Measurements from ENCODE around the gene ADGRB3. TPM values are rescaled to one million over a fixed set of nuclear protein-coding genes. Genes with fewer than 3 reads are reported as not detected.

The ADGRB3 gene
- total and polyA plus RNA-seq, 2 donors (not counting 3 experiments of a cell fraction or from before 2014, with no cell fraction given): not detected

DNA sequence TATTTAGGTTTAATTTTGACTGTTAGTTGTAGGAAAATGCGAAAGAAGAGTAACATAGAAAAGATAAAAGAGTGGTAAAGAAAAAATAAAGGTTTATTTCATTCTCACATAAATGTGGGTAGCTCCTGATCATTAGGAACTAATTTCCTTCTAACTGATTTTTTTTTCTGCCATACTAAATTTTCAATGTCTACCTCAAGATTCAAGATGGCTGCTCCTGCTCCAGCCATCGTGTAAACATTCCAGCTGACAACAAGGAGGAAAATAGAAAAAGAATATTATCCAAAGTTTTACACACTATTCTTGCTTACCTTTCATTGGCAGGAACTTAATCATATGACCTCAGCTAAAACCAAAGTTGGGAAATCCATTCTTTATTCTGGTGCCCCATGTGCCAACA, 673.5 kb downstream of the ADGRB3 start:
- Histone ChIP-seq H4K20me1 (replicated peaks; ENCODE audit: control insufficient read depth, extremely low read depth, insufficient read depth, low read length) (no peaks in the 10 kb centered on the region), H3K9ac (replicated peaks; ENCODE audit: extremely low read depth, insufficient read depth, low read length) (no peak overlapping the region), H3K79me2 (ENCODE audit: control insufficient read depth, insufficient read depth, low read length) (no peaks in the 10 kb centered on the region), H3K4me3 (replicated peaks in 1 of 3; ENCODE audit: insufficient read depth in 1 of 3, low read depth in 1 of 3, low read length in 3 of 3) (no peak overlapping the region), H3K4me2 (ENCODE audit: insufficient read depth, low read length) (no peak overlapping the region), H3K4me1 (ENCODE audit: control insufficient read depth, extremely low read depth, insufficient read depth, low read length) (no peaks in the 10 kb centered on the region), H3K9me1 (replicated peaks; ENCODE audit: control insufficient read depth, extremely low read depth, insufficient read depth, low read length) (no peaks in the 10 kb centered on the region), H3K36me3 (ENCODE audit: control insufficient read depth in 2 of 2, extremely low read depth in 1 of 2, insufficient read depth in 2 of 2, low read length in 2 of 2) (no peaks in the 10 kb centered on the region), H3K9me3 (replicated peaks; ENCODE audit: control insufficient read depth, insufficient read depth, low read length) (no peaks in the 10 kb centered on the region), H2AFZ (ENCODE audit: low read depth, low read length) (no peak overlapping the region), H3K27me3 (ENCODE audit: control insufficient read depth in 2 of 2, insufficient read depth in 2 of 2, low read length in 2 of 2) (no peaks in the 10 kb centered on the region), H3K27ac (ENCODE audit: insufficient read depth, low read depth, low read length) (no peak overlapping the region)
- CTCF ChIA-PET: no interaction called here
- dilution Hi-C loops (cut with MboI; ENCODE audit: extremely low pct_ligation_motif_present, low sequenced_read_pairs) (no loop called here), intact Hi-C loops (cut with micrococcal nuclease) (no loop called here)
- no peak for TF ChIP-seq GATA2 (IDR thresholded peaks at IDR 0.05; ENCODE audit: insufficient read depth, insufficient read length, low read depth, low read length)
- no peak for TF ChIP-seq MYC (IDR thresholded peaks at IDR 0.05; ENCODE audit: low read depth, low read length)
- no peak for TF ChIP-seq FOS (IDR thresholded peaks at IDR 0.05; ENCODE audit: borderline replicate concordance, insufficient read depth, low read length)
- TF ChIP-seq JUN (IDR thresholded peaks at IDR 0.05; ENCODE audit: borderline replicate concordance, insufficient read depth, insufficient read length, low read depth): no peak
- TF ChIP-seq, protein P1, sequence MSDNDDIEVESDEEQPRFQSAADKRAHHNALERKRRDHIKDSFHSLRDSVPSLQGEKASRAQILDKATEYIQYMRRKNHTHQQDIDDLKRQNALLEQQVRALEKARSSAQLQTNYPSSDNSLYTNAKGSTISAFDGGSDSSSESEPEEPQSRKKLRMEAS (IDR thresholded peaks at IDR 0.05; ENCODE audit: insufficient read depth, insufficient read length): no peak
- TF ChIP-seq POLR2A (IDR thresholded peaks at IDR 0.05; ENCODE audit: low read depth, low read length): no peak
- TF ChIP-seq, protein P2, sequence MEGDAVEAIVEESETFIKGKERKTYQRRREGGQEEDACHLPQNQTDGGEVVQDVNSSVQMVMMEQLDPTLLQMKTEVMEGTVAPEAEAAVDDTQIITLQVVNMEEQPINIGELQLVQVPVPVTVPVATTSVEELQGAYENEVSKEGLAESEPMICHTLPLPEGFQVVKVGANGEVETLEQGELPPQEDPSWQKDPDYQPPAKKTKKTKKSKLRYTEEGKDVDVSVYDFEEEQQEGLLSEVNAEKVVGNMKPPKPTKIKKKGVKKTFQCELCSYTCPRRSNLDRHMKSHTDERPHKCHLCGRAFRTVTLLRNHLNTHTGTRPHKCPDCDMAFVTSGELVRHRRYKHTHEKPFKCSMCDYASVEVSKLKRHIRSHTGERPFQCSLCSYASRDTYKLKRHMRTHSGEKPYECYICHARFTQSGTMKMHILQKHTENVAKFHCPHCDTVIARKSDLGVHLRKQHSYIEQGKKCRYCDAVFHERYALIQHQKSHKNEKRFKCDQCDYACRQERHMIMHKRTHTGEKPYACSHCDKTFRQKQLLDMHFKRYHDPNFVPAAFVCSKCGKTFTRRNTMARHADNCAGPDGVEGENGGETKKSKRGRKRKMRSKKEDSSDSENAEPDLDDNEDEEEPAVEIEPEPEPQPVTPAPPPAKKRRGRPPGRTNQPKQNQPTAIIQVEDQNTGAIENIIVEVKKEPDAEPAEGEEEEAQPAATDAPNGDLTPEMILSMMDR (IDR thresholded peaks at IDR 0.05; ENCODE audit: extremely low read depth in 1 of 2, insufficient read depth in 1 of 2, low read depth in 1 of 2, low read length in 2 of 2): no peak
- TF ChIP-seq POLR2AphosphoS5 (IDR thresholded peaks at IDR 0.05; ENCODE audit: insufficient read depth, low read depth, low read length): no peak
- TF ChIP-seq EZH2 (IDR thresholded peaks at IDR 0.05; ENCODE audit: borderline replicate concordance, low read depth, low read length, severe bottlenecking): no peak
- POLR2A ChIA-PET: no interaction called here
- no TSS peak for BruUV-seq (replicated peaks)
- DNase-seq (ENCODE audit: low read depth, low spot score): no peak
- FAIRE-seq: no peak
